CD14-positive monocyte (primary cell): ENCODE measurements around the gene ZSCAN29. TPM values are rescaled to one million over a fixed set of nuclear protein-coding genes. Genes with fewer than 3 reads are reported as not detected.

ENCODE experiments used
- DNase-seq, 3 donors: peaks; one replicate each; pipeline ENCODE4 v3.0.0-alpha.2; 2011 to 2022
- H2AFZ ChIP-seq: 2 replicates; pipeline ENCODE4 v1.6.0; 2012; ENCODE audit warnings: mild to moderate bottlenecking, low read depth, low read length, inconsistent platforms; ENCODE audit not compliant: insufficient read depth, poor library complexity, severe bottlenecking
- H3K27ac ChIP-seq, 2 donors: 1 replicate in 1 of 2; 2 replicates in 1 of 2; pipeline ENCODE4 v1.5.1; 2012 to 2013; ENCODE audit warnings: low read length in 2 of 2, control low read depth in 1 of 2, inconsistent platforms in 1 of 2, low read depth in 1 of 2, mild to moderate bottlenecking in 1 of 2
- H3K27me3 ChIP-seq, 2 donors: one replicate each; pipeline versions ENCODE4 v1.6.0 to v1.6.1; 2011 to 2013; ENCODE audit warnings: low read length in 2 of 2; ENCODE audit not compliant: control insufficient read depth in 2 of 2, insufficient read depth in 2 of 2
- H3K36me3 ChIP-seq, 2 donors: replicated peaks in 1 of 2; 1 replicate in 1 of 2; 2 replicates in 1 of 2; pipeline versions ENCODE4 v1.5.1 to v1.6.1; 2012 to 2013; ENCODE audit warnings: low read length in 2 of 2, control low read depth in 1 of 2, inconsistent platforms in 1 of 2, mild to moderate bottlenecking in 1 of 2; ENCODE audit not compliant: insufficient read depth in 2 of 2, control insufficient read depth in 1 of 2
- H3K4me1 ChIP-seq, 2 donors: 1 replicate in 1 of 2; 2 replicates in 1 of 2; pipeline versions ENCODE4 v1.5.1 to v1.6.1; 2012 to 2013; ENCODE audit warnings: low read length in 2 of 2, control low read depth in 1 of 2, inconsistent platforms in 1 of 2, mild to moderate bottlenecking in 1 of 2, moderate library complexity in 1 of 2; ENCODE audit not compliant: insufficient read depth in 2 of 2, control insufficient read depth in 1 of 2
- H3K4me2 ChIP-seq: replicated peaks from 2 replicates; pipeline ENCODE3; 2012; ENCODE audit warnings: low read length, moderate library complexity, mild to moderate bottlenecking; ENCODE audit not compliant: poor library complexity, severe bottlenecking; ENCODE audit errors: extremely low read depth
- H3K4me3 ChIP-seq, 3 experiments: fragments of 200-600 bp in 1 of 3; sonication (generic) in 1 of 3; replicated peaks in 1 of 3; 1 replicate in 2 of 3; 2 replicates in 1 of 3; pipeline ENCODE4 v1.5.1; 2011 to 2013; ENCODE audit warnings: low read length in 3 of 3, mild to moderate bottlenecking in 3 of 3, control low read depth in 2 of 3, low read depth in 2 of 3, inconsistent platforms in 1 of 3, moderate library complexity in 1 of 3
- H3K79me2 ChIP-seq: 2 replicates; pipeline ENCODE4 v1.6.0; 2012; ENCODE audit warnings: mild to moderate bottlenecking, control low read depth, inconsistent platforms, low read length, moderate library complexity; ENCODE audit not compliant: insufficient read depth
- H3K9ac ChIP-seq: 2 replicates; pipeline ENCODE4 v1.6.0; 2017; ENCODE audit warnings: low read length, mild to moderate bottlenecking; ENCODE audit not compliant: insufficient read depth, poor library complexity, severe bottlenecking
- H3K9me3 ChIP-seq, 2 donors: replicated peaks in 1 of 2; 1 replicate in 1 of 2; 2 replicates in 1 of 2; pipeline versions ENCODE4 v1.5.1 to v1.6.1; 2012 to 2013; ENCODE audit warnings: low read length in 2 of 2, control low read depth in 1 of 2; ENCODE audit not compliant: control insufficient read depth in 1 of 2, insufficient read depth in 1 of 2
- H4K20me1 ChIP-seq: 2 replicates; pipeline ENCODE4 v1.6.0; 2012; ENCODE audit warnings: mild to moderate bottlenecking, low read length, control low read depth, moderate library complexity; ENCODE audit not compliant: insufficient read depth
- H3K27ac Mint-ChIP-seq, 7 donors: one replicate each; pipeline ENCODE4 v1.8.0; 2020; ENCODE audit warnings: mild to moderate bottlenecking in 7 of 7, mixed read lengths in 7 of 7, moderate library complexity in 6 of 7, inconsistent platforms in 2 of 7
- H3K27me3 Mint-ChIP-seq, 3 donors: one replicate each; pipeline ENCODE4 v1.8.0; 2021 to 2022; ENCODE audit warnings: low read depth in 3 of 3, mild to moderate bottlenecking in 3 of 3, mixed read lengths in 3 of 3, moderate library complexity in 3 of 3, inconsistent platforms in 1 of 3
- H3K36me3 Mint-ChIP-seq, 2 donors: one replicate each; pipeline ENCODE4 v1.8.0; 2020; ENCODE audit warnings: mixed read lengths in 2 of 2, inconsistent platforms in 1 of 2, mild to moderate bottlenecking in 1 of 2
- H3K4me1 Mint-ChIP-seq: one replicate; pipeline ENCODE4 v1.8.0; 2020; ENCODE audit warnings: mild to moderate bottlenecking, mixed read lengths
- H3K4me3 Mint-ChIP-seq, 2 donors: one replicate each; pipeline ENCODE4 v1.8.0; 2020; ENCODE audit warnings: mild to moderate bottlenecking in 2 of 2, mixed read lengths in 2 of 2, moderate library complexity in 1 of 2
- H3K9me3 Mint-ChIP-seq, 7 donors: one replicate each; pipeline ENCODE4 v1.8.0; 2020 to 2022; ENCODE audit warnings: mixed read lengths in 7 of 7, mild to moderate bottlenecking in 6 of 7, moderate library complexity in 6 of 7, inconsistent platforms in 2 of 7
- WGBS: methylation state at CpG from one replicate; pipeline ENCODE4 v1.1.5; 2013; ENCODE audit warnings: missing lambda C conversion rate; ENCODE audit not compliant: insufficient coverage; 5-methylcytosine and 5-hydroxymethylcytosine counted together
- intact Hi-C, 2 donors: fragments of 100-400 bp; cut with micrococcal nuclease; formaldehyde crosslinking; loops; one replicate each; pipeline versions ENCODE4 v1.15.0 to v1.15.1; 2023
- polyA plus RNA-seq, 3 donors: library from polyadenylated mRNA; depleted of rRNA in 1 of 3; unstranded in 2 of 3; stranded (reverse) in 1 of 3; fragments of 300-500 nt in 2 of 3; fragments of >200 nt in 1 of 3; fragmentation: Illumina TruSeq in 2 of 3; gene quantifications; 1 replicate in 2 of 3; 2 replicates in 1 of 3; pipeline ENCODE4 v1.2.3, GENCODE V29; 2012 to 2021
- TF ChIP-seq, protein P1 (sequence below): fragments of 200-600 bp; IDR thresholded peaks from one replicate; pipeline ENCODE4 v1.8.0; 2022; ENCODE audit warnings: antibody characterized with exemption, mild to moderate bottlenecking

The ZSCAN29 gene
- polyA plus RNA-seq, 3 donors: 2.6 to 7.4 (median 4.3) TPM

DNA sequence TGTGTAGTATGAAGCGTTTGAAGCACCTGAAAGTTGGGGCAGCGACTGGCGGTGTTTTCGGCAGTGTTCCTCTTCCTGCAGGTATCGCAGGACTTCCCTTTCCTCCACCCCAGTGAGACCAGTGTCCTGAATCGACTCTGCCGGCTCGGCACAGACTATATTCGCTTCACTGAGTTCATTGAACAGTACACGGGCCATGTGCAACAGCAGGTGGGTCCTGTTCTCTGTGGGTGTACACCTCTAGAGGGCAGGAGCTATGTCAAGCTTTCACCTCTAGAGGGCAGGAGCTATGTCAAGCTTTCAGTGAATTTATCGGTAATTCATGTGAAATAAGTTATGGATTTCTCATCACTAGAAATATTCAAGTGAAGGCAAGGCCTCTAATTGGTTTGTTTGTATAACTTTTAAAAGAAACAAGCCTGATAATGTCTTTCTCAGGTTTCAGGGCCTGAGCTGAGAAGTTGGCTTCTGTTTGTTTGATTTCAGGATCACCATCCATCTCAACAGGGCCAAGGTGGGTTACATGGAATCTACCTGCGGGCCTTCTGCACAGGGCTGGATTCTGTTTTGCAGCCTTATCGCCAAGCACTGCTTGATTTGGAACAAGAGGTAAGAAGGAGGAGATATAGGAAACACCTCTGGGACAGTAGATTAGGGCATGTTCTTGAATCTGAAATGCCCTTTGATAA lies 5.3 kb upstream of the ZSCAN29 start:
- no peaks in the 10 kb centered on the region for H3K27me3 Mint-ChIP-seq
- Histone ChIP-seq H3K27me3 (no peaks in the 10 kb centered on the region), H4K20me1 (no peaks in the 10 kb centered on the region), H3K9ac (no peak overlapping the region), H3K9me3 (no peaks in the 10 kb centered on the region), H3K36me3 (peaks cover 18 to 43% of the 10 kb centered on the region in 2 donors), H3K4me1 (peaks cover 9 to 10% of the 10 kb centered on the region in 2 donors), H2AFZ (no peak overlapping the region), H3K79me2 (peaks cover 12% of the 10 kb centered on the region), H3K4me2 (no peak overlapping the region), H3K27ac (no peak overlapping the region), H3K4me3 (no peak overlapping the region)
- DNase-seq: peak in 2 of 3 donors; percentile 7 to 26
- intact Hi-C loops: no loop called here
- peaks cover 25 to 31% of the 10 kb centered on the region in 2 donors for H3K36me3 Mint-ChIP-seq
- peaks cover 17% of the 10 kb centered on the region for H3K4me1 Mint-ChIP-seq
- 97% methylated on average over 8 of the region's 13 CpGs for WGBS
- peak overlapping the region in 1 of 7 donors; percentile 46 for H3K27ac Mint-ChIP-seq
- H3K9me3 Mint-ChIP-seq: peaks cover 0 to 3% (median 0%) of the 10 kb centered on the region in 7 donors
- no peak overlapping the region for H3K4me3 Mint-ChIP-seq
- TF ChIP-seq, protein P1, sequence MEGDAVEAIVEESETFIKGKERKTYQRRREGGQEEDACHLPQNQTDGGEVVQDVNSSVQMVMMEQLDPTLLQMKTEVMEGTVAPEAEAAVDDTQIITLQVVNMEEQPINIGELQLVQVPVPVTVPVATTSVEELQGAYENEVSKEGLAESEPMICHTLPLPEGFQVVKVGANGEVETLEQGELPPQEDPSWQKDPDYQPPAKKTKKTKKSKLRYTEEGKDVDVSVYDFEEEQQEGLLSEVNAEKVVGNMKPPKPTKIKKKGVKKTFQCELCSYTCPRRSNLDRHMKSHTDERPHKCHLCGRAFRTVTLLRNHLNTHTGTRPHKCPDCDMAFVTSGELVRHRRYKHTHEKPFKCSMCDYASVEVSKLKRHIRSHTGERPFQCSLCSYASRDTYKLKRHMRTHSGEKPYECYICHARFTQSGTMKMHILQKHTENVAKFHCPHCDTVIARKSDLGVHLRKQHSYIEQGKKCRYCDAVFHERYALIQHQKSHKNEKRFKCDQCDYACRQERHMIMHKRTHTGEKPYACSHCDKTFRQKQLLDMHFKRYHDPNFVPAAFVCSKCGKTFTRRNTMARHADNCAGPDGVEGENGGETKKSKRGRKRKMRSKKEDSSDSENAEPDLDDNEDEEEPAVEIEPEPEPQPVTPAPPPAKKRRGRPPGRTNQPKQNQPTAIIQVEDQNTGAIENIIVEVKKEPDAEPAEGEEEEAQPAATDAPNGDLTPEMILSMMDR: peak; percentile 92

DNA sequence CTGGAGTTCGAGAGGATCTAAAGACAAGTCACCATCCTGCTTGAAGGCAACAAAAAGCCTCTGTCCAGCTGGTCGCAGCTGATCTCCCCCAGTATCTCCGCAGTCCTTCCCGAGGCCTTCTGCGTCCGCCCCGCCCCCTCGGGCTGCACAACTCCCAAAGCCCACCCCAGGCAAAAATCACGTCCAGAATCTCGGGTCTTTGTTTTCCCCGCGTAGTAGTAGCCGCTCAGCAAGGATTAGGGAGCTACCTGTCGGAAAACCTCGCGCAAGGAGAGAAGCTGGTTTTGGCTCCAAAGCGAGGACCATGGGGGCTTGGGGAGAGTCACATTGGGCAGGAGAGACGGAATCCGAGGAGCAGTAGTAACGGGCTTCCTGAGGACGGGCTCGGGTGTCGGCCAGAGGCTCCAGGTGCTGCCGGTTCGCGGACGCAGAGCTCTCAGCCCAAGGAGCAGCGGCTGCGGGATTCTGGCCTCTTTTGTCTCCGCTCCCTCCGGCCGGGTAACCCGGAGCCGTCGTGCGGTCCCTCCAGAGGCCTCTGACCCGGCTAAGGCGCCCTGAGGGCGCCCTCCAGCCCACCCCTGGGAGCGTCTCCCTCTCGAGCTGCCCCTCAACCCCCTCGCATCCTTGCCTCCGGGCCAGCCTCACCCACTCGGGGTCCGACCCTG lies 401 bp downstream of the ZSCAN29 start:
- Mint-ChIP-seq H3K36me3 (peaks cover 33 to 36% of the 10 kb centered on the region in 2 donors), H3K4me1 (peaks cover 54% of the 10 kb centered on the region), H3K9me3 (peaks cover 2 to 8% (median 4%) of the 10 kb centered on the region in 7 donors), H3K27ac (peak overlapping the region in 6 of 7 donors; percentile 78 to 90 (median 82)), H3K27me3 (peaks cover 0 to 4% (median 0%) of the 10 kb centered on the region in 3 donors), H3K4me3 (peak overlapping the region; percentile 94 to 97)
- H2AFZ ChIP-seq: peak overlapping the region; percentile 90
- DNase-seq: peak in 2 of 3 donors; percentile 6 to 21
- peak overlapping the region; percentile 94 for H3K4me2 ChIP-seq
- peak overlapping the region; percentile 53 to 87 (median 71) for H3K4me3 ChIP-seq
- TF ChIP-seq, protein P1: no peak
- peaks cover 20 to 32% of the 10 kb centered on the region in 2 donors for H3K4me1 ChIP-seq
- intact Hi-C loops: no loop called here
- H4K20me1 ChIP-seq: no peaks in the 10 kb centered on the region
- no peaks in the 10 kb centered on the region for H3K27me3 ChIP-seq
- H3K9ac ChIP-seq: peak overlapping the region; percentile 85
- no peaks in the 10 kb centered on the region for H3K9me3 ChIP-seq
- H3K27ac ChIP-seq: peak overlapping the region; percentile 24 to 82
- WGBS: under 1% methylated on average over 42 of the region's 45 CpGs
- peaks cover 10 to 24% of the 10 kb centered on the region in 2 donors for H3K36me3 ChIP-seq
- H3K79me2 ChIP-seq: peaks cover 32% of the 10 kb centered on the region
